ENCODE results near the gene POU6F2.

Gene POU6F2

DNA sequence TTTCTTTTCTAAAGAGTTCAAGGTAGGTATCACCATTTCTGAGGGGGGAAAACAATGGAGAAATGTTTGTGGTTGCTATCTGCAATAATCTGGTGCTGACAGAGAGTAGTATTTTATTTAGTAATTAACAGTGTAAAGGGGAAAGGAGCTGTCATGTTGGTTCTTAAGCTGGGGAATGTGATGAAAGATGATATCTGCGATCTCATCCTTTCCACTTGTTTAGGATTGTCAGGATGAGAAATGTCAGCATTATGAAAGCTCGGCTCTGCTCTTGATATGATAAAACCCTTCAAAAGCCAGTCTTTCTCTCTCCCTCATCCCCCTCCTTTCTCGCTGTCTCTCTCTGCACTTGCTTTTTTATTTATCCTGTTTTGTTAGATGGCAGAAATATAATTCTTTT lies 106.1 kb downstream of the POU6F2 start:
- H3K4me3 ChIP-seq (ENCODE audit: low read depth, low read length) = no peak overlapping the region
- TF ChIP-seq, protein P1, sequence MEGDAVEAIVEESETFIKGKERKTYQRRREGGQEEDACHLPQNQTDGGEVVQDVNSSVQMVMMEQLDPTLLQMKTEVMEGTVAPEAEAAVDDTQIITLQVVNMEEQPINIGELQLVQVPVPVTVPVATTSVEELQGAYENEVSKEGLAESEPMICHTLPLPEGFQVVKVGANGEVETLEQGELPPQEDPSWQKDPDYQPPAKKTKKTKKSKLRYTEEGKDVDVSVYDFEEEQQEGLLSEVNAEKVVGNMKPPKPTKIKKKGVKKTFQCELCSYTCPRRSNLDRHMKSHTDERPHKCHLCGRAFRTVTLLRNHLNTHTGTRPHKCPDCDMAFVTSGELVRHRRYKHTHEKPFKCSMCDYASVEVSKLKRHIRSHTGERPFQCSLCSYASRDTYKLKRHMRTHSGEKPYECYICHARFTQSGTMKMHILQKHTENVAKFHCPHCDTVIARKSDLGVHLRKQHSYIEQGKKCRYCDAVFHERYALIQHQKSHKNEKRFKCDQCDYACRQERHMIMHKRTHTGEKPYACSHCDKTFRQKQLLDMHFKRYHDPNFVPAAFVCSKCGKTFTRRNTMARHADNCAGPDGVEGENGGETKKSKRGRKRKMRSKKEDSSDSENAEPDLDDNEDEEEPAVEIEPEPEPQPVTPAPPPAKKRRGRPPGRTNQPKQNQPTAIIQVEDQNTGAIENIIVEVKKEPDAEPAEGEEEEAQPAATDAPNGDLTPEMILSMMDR (conservative IDR thresholded peaks at IDR 0.05; ENCODE audit: low read depth, low read length) = no peak
- DNase-seq (ENCODE audit: low read depth) = no peak

DNA sequence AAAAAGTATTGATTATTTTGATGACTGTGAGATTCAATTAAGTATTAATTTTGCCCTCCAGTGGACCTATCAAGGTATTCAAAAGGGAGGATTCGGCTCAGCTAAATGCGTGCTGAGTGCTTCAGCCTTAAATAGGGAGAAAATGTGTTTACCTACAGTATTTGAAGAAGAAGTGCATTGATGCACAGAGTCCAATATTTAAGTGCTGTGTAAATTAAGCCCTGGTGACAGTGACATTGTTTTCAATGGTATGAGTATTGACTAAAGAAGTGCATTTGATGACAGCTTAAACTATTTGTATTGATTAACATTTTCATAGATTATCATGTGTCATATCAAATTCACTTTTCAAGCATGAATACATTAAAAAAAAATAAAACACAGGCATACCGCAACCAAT lies 106.6 kb downstream of the POU6F2 start:
- no peak for DNase-seq (ENCODE audit: low read depth)
- TF ChIP-seq, protein P1 (conservative IDR thresholded peaks at IDR 0.05; ENCODE audit: low read depth, low read length) = no peak
- H3K4me3 ChIP-seq (ENCODE audit: low read depth, low read length) = no peak overlapping the region

DNA sequence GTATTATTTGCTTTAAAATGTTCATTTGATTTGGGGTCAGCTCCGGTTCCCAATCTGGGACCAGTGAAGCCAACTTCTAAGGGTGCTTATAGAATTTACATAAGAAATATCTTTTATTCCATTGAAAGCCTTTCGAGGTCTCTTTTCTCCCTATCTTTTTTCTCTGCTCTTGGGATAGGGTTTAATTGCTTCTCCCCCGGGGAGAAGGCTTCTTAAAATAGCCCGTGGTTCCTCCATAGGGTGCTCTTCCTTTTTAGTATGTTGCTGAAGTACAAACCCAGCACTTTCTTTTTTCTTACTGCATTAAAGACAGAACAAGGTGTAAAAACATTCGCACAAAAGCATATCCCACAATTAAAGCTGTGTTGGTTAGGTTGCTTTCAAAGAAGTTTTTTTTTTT lies 107.5 kb downstream of the POU6F2 start:
- no peak for DNase-seq (ENCODE audit: low read depth)
- TF ChIP-seq, protein P1 (conservative IDR thresholded peaks at IDR 0.05; ENCODE audit: low read depth, low read length) = no peak
- no peak overlapping the region for H3K4me3 ChIP-seq (ENCODE audit: low read depth, low read length)

GRCh38 chr7:39085590-39086049 lies 107.9 kb downstream of the POU6F2 start:
- peak; percentile 14 for DNase-seq (ENCODE audit: low read depth)
- H3K4me3 ChIP-seq (ENCODE audit: low read depth, low read length) = no peak overlapping the region
- TF ChIP-seq, protein P1 (conservative IDR thresholded peaks at IDR 0.05; ENCODE audit: low read depth, low read length) = no peak

DNA sequence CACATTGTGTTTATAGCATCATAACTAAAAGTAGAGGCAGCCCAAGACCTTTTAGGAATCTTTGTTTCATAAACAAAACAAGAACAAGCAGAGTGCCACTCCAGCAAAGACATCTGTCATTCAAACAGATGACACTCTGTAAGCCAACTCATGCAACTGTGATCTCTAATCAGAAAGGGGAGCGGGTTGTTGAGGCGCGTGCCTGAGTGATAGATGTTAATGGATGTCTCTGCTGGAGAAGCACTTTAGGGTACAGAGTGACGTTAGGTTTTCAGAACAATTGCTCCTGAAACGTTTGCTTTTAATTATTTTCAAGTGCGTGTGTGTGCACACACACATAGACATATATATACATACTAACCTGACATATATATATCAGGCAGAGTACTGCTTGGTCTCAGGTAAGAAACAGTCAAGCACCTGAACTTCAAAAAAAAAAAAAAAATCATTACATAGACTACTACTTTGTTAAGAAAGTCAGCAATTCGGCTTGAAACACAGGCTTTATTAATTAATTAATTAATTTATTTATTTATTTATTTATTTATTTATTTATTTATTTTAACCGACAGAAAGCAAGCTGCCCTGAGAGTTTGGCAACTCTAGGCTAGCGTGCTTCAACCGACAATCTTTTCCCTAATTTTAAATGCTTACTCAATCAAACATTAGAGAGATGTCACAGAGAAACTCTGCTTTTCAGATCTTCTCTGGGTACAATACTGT lies 109.1 kb downstream of the POU6F2 start:
- DNase-seq (ENCODE audit: low read depth) = no peak
- TF ChIP-seq, protein P1 (conservative IDR thresholded peaks at IDR 0.05; ENCODE audit: low read depth, low read length) = no peak
- no peak overlapping the region for H3K4me3 ChIP-seq (ENCODE audit: low read depth, low read length)

- TF ChIP-seq, protein P1 (conservative IDR thresholded peaks at IDR 0.05; ENCODE audit: low read depth, low read length) = no peak
- no peak for DNase-seq (ENCODE audit: low read depth)
- no peak overlapping the region for H3K4me3 ChIP-seq (ENCODE audit: low read depth, low read length)
Measured at GRCh38 chr7:39088730-39089593, 111.3 kb downstream of the POU6F2 start.

All from choroid plexus epithelial cell (primary cell).